Gastroesophageal sphincter (tissue), 3 donors: ENCODE measurements around the gene PIP5K1B.

Experiments
- CTCF ChIP-seq, 4 experiments: fragments of 200-600 bp in 2 of 4; fragments of 450-650 bp in 2 of 4; sonication (generic) in 1 of 4; IDR thresholded peaks; one replicate each; pipeline ENCODE4 v1.5.1; 2017 to 2019; ENCODE audit warnings: antibody characterized with exemption in 4 of 4, mild to moderate bottlenecking in 2 of 4, moderate library complexity in 2 of 4
- EP300 ChIP-seq: sonication (generic); formaldehyde crosslinking; IDR thresholded peaks from one replicate; pipeline ENCODE4 v1.6.1; 2017; ENCODE audit warnings: antibody characterized with exemption, mild to moderate bottlenecking
- POLR2A ChIP-seq, 2 donors: fragments of 450-650 bp; IDR thresholded peaks; one replicate each; pipeline ENCODE4 v1.6.1; 2017; ENCODE audit warnings: antibody characterized with exemption in 2 of 2, mild to moderate bottlenecking in 2 of 2, moderate library complexity in 1 of 2
- POLR2AphosphoS5 ChIP-seq: sonication (generic); formaldehyde crosslinking; IDR thresholded peaks from one replicate; pipeline ENCODE4 v1.6.1; 2017; ENCODE audit warnings: antibody characterized with exemption

- no peak for TF ChIP-seq POLR2AphosphoS5
- TF ChIP-seq CTCF (IDR thresholded peaks at IDR 0.05), result no peak
- TF ChIP-seq POLR2A (IDR thresholded peaks at IDR 0.05), result no peak
- no peak for TF ChIP-seq EP300
These were observed 66.3 kb downstream of the PIP5K1B start for GRCh38 chr9:68771376-68771775.
